ENCODE results near the gene RPTOR.
"Not testable (repeated sequence)": the region's sequence is repeated elsewhere in the genome, so short reads cannot be mapped to it uniquely, and the experiment has no call there.

Gene RPTOR

DNA sequence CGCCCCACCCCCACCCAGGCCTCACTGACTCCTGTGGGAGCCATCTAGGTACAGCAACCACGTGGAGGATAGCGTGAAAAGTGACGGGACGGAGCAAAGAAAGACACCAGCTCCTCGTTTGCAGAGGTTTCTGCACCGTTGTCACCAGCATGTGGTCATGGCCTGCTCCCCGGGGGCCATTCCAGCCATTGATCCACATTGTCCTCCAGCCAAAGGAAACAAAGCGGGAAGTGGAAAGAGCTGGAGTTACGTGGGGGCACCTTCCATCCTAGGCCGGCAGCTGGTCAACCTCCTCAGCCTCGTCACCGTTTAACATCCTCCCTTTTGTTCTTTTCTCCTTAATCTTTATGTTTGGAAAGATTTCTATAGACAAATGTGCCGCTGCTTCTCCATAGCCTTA lies 153.7 kb downstream of the RPTOR start:
- DNase-seq = no peak

DNA sequence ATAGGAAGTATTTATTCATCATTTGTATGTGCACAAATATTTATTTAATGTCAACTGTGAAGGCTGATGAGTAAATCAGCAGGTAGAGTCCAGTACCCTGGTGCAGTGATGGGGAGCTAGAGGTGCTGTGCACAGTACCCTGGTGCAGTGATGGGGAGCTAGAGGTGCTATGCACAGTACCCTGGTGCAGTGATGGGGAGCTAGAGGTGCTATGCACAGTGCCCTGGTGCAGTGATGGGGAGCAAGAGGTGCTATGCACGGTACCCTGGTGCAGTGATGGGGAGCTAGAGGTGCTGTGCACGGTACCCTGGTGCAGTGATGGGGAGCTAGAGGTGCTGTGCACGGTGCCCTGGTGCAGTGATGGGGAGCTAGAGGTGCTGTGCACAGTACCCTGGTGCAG lies 154.6 kb downstream of the RPTOR start:
- DNase-seq = not testable (repeated sequence)

DNA sequence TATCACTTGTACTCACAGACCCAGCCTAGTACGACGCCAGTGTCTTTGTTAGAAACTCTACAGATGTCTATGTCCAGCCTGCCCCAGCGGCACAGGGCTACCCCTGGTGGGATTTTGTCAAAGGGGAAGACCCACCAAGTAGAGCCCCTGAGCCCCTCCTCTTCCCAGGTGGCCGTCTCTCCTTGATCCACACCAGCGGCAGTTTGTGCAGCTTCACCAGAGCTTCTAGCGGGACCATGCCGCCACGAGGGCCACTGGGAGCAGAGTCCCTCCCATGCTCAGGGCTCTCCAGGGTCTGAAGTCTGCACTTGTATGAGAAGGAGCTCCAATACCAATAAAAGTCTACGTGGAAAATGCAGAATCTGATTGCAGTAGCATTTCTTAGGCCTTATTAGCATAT lies 157.1 kb downstream of the RPTOR start:
- DNase-seq = no peak

DNA sequence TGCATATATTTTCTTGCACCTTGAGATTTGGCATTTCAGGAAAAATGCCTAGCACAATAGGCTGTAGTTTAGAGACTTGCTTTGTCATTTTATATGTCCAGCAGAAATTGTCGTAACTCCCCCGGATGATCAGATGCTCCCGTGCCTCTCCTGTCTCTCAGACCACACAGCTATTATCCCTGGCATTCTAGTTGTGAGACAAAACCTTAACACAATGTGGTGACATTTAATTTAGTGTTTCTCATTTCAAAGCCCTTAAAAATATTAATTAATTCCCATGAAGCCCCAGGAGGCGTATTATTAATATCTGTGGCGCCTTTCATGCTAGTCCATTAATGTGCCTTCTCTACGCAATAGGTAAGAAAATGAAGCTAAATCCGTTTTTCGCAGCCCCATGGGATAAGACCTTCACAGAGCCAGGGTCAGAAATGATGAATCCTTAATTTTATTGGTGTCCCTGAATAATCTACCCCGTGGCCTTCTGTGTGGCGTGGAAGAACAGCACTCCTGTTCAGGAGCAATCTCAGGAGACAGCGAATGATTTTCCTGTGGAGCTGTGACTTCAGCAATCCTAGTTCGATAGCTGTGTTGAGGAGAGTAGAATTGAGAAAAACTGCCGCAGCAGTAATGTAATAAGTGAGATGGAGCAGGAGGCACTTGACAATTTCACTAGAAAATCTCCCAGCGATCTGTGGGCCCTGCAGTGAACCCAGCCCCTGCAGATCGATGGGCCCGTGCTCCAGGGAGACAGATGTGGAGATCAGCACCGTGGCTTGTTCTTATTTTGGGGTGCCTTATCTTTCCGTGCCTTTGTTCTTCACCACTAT lies 157.9 kb downstream of the RPTOR start:
- DNase-seq = no peak

DNA sequence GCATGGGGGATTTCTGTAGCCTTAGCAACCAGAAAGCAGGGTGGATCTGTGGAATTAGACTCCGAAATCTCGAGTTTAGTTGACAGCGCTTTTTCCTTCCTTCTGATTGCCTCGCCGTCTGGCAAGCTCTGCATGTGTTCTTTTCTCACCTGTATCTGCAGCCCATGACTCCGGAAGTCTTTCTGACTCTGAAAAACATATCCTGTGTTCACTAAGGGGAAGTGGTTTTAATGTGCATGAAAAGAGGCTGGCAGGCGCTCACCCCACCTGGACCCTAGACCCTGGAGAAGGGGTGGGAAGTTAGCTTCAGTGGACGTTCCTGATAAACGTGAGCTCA lies 158.5 kb downstream of the RPTOR start:
- DNase-seq = no peak

DNA sequence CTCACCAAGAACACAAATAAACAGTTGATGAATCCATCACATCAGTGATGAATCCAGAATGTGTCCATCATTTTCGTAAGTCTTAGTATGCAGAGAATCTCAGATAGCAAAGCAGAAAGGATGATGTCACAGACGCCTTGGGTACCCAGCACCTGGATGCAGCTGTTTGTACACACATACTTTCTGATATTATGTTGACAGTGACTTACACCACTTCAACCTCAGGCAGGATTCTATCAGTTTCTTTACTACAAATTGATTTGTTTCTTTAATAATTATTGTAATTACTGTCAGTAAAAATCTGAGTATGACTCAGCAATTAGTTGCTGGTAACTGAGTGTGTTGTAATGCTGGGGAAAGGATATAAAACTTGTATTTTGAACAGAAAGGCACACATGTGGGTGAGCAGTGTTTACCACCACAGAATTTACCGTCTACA lies 159.8 kb downstream of the RPTOR start:
- DNase-seq = no peak

DNA sequence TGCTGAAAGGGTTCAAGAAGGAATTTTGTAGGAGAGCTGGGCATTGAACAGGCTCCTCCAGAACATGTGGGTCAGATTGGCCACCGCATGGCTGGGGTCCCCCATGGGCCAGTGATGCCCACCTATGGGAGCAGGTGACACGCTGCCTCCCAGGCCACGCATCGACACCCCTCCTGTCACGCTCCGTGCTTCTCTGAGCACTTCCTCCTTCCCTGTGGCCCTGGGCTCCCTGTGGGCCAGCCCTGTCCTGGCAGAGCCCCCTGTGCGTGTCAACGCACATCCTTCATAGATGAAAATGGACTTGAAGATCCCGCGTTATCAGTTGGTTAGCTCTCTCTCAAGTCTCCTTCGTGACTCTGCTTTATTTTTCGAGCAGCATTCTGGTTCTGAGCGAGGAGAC lies 160.3 kb downstream of the RPTOR start:
- DNase-seq = no peak

DNA sequence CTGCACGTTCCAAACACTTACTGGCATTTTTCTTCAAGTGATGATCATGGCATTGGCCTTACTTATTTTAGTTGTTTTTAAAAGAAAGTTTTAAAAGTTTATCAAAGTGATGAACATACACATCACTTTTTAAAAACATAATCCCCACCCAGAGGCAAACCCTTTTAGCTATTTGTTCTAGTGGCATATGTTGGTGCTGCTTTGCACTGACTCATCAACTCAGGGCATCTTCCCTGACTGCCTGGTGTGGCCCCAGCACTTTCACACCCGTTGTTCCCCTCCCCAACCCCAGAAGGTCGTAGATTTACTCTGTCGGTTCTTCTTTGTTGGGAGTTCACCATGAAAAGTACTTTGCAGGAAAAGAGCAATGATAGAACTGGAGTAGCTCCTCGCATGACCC lies 161.3 kb downstream of the RPTOR start:
- no peak for DNase-seq

DNA sequence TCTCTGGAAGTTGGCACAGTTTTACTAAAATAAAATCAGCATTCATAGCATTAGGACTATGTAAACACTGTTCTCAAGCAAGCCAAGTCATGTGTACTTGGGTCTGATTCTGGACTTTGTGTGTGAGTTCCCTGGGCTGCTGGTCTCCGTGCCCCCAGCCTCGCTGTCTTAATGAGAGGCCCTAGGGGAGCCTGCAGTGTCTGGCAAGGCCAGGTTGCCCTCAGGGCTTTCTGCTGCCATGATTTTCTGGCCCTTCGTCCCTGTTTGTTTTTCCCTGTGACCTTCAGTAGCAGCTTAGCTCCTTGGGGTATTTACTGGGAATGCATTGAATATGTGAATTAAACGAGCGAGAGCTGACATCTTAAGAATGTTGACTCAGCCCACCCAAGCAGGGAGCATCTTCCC lies 161.8 kb downstream of the RPTOR start:
- DNase-seq = no peak

DNA sequence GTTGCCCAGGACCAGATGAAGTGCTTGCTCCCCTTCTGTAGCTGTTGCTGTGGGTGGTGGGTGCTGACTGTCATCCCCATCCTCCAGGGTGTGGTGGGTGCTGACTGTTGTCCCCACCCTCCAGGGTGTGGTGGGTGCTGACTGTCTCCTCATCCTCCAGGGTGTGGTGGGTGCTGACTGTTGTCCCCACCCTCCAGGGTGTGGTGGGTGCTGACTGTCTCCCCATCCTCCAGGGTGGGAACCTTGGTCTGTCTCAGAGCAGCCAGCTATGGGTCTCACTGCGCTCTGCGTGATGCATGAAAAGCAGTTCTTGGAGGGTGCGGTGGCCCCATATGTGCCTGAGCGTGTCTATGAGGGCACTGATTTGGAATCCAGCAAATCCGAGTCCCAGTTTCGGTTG lies 163.8 kb downstream of the RPTOR start:
- DNase-seq = no peak

DNA sequence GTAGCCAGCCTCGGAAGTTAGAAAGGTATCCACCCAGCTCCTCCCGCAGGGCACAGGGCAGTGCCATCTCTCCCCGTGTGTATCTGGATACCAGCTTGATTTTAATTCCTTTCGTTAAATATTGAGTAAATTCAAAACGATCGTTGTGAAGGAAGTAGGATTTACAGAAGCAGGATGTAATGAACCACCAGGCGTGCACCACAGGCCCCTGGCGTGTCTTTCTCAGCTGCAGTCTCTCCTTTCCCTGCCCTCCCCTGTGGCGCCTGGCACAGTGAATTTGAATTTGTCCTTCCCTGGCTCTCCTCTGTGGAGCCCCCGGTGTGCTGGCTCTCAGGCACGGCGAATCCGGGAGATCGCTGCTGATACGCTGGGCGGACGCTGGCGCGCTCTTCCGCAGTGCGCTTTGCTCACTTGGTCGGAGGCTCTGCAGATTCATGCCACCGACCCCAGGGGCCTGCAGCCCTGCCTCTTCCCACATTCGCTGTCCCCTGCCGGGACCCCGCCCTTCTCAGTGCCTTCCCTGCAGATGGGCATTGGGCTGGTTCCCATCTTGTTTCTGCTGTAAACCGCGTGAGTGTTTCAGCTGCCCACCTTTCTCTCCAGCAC lies 164.6 kb downstream of the RPTOR start:
- no peak for DNase-seq

DNA sequence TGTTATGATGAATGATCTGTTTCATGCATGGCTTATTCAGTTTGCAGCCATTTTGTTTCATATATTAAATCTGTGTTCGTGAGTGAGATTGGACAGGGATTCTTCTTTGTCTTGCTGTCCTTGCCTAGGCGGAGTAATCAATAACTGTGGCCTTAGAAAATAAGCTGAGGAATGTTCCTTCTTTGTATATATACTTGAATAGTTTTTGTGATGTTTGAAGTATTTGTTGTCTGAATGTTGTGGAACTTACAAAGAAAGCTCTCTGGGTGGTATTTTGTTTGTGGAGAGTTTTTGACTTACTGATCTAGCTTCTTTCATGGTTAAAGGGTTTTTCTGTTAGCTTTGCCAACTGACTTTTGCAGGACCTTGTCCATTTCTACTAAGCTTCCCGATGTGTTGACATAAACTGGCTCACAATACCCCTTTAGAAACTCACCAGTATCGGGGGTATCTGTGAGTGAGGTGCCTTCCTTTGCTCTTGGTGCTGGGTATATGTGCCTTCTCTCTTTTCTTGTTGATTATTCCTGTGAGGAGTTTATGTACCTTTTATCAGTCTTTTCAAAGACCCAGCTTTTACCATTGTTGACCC lies 166.2 kb downstream of the RPTOR start:
- DNase-seq = no peak

DNA sequence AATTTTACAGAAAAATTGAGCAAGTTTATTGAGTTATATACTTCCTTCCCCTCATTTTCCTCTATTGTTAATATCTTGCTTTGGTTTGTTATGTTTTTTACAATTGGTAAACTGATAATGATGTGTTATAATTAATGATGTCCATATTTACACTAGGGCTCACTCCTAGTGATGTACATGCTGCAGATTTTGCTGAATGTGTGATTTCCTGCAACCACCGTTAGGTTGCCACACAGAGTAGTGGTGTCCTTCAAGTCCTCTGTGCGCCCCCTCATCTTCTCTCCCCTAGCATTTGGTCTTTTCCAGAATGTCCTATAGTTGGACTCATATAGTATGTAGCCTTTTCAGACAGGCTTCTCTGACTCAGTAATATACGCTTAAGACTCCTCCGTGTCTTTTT lies 167.5 kb downstream of the RPTOR start:
- no peak for DNase-seq

DNA sequence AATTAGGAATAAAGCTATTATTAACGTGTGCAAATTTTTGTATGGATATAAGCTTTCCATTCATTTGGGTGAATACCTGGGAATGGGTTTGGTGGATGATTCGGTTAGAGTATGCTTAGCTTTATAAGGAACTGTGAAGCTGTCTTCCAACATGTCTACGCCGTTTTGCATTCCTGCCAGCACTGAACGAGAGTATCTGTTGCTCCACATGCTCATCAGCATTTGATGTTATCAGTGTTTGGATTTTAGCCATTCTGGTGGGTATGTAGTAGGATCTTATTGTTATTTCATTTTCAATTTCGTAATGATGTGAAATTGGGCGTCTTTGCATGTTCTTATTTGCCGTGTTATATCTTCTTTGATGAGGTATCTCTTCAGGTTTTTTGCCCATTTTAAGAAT lies 168.0 kb downstream of the RPTOR start:
- DNase-seq = no peak

DNA sequence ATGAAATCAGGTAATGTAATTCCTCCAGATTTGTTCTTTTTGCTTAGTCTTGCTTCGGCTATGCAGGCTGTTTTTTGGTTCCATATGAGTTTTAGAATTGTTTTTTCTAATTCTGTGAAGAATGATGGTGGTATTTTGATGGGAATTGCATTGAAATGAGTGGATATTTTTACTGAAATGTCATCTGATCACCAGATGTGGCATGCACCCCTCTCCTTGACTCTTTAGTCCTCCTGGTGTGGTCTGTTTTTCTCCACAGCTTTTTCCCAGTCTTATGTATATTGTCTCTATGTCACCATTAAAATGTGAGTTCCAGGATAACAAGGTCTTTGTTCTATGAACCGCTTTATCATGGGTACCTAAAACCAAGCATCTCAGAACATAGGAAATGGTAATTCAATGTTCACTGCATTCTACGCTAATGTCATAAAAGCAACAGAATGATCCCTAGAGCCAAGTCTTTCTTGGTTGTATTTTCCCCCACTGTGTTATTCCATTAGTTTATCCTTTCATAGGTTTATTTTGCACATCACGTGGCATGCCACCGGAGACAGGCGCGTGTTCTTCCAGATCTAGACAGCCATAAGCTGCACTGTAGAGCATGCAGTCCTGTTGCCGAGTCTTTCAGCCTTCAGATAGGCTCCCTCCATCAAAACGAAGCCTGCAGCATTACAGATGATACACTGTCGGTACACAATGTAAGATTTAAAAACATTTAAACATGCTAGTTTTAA lies 172.5 kb downstream of the RPTOR start:
- no peak for DNase-seq

DNA sequence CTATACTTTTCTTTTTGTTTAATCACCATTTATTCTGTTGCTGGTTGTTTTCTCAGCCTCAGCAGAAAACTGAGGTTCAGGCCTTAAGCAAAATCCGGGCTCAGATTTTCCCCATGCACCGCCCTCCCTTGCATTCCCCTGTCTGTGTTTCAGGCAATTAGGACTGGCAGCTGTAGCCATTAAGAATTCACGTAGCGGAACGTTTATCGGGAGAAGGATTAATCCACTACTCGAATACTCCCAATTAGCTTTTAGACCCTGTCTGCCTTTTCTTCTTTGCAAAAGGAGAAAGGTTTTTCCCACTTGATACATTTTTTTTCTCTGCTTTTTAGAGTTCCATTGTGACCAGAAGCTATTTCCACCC lies 173.1 kb downstream of the RPTOR start:
- DNase-seq = no peak

DNA sequence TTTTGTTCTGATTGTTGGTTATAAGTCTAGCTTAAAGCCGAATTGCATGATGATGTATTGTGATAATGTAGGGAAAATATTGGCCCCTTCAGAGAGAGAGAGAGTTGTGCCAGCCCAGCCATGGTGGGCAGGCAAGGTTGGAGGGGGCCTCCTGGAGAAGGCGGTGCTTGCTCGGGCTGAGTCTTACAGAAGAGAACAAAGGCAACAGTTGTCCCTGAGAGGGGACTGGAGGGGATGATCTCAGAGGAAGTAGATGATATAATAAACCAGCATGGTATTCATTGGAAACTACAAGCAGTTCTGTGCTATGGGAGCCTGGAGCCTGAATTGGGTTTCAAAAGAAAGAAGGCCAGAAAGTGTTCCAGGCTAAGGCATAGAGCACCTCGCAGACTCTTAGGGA lies 173.8 kb downstream of the RPTOR start:
- no peak for DNase-seq

DNA sequence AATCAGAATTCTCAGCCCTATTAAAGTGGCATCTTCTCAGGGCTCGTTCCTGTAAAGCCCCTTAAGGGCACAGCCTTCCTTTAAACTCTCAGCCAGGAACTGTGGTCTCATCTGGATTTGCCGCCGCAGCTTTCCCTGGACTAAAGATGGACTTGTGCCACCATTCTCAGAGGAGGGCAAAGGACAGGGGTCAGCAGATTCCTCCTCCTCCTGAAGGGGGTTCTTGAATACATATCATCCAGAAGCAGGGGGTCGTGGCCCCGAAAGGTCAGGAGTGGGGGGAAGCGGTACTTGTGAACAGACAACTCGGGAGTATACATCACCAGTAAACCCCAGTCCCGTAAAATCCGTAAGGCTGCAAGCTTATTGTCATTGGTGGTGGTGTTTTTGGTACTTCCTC lies 174.8 kb downstream of the RPTOR start:
- no peak for DNase-seq

DNA sequence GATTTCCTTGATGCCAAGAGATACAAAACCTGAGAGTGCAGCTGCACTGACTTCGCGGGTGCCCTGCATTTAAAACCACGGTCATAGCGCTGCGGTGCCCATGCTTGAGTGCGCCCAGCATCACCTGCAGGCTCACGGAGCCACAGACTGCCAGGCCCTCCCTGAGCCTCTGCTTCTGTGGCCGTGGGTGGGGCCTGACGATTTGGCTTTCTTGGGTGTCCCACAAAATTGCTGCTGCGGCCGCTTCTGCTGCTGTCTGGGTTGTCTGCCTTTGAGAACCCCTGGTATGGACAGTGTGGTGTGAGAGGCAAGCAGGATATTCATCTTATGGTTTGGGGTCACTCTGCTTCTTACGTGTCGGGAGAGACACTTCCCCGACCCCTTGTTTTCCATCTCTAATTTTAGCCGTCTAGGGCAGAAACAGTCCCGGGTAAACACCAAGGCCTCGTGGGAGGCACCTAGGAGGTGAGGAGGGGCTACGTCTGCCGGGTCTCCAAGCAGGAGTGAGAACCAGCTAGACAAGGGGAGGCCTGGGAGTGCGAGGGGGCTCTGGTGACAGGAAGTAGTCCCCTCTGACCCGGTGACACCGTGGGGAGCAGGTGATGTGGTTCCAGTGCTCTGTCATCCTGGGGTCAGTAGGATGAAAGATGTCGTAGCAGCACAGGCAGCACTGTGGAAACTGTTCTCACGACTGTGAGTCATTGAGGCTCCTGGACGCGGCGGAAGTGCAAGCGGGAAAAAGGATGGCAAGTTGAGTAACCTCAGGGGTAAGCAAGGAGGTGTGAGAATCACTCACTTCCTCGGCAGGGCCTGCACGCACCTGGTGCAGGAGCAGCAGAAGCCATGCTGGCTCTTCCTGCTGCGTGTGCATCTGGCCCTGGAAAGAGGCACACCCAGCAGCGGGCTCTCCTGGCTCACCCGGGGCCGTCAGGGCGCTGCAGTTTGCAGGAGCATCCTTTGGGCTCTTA lies 176.3 kb downstream of the RPTOR start:
- no peak for DNase-seq

DNA sequence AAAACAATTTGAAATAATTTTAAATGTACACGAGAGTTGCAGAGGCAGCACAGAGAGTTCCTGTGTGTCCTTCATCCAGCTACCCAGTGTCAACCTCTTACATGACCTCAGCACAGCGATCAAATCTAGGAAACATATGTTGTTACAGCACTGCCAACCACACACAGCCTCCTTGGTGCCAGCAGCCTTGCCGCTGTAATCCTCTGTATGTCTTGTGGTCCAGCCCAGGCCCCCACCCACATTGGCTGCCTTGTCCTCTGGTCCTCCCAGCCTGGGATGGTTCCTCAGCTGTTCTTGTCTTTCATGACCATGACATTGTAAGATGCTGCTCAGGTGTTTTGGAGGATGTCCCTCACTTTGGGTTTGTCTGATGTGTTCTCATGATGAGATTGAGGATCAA lies 178.0 kb downstream of the RPTOR start:
- no peak for DNase-seq

DNA sequence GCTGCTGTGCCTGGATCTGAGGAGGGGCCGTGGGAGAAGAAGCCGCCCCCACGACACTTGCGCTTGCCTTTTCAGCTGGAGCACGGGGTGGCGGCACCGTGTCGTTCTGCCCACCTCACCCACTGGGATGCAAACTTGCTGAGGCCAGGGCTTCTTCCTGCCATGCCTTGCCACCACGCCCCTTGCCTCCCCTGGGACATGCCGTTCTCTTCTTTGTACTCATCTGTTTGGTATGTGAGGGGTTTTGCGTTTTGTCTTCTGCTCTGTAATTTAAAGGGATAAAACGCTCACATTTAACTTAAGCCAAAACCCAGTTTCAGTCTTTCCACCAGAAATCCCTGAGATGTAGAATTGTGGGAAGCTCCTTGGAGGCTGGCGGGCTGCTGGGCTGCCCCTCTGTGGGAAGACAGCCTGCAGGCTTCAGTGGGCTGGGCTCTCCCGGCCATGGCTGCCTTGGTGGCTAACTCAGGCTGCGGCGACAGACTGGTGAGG lies 180.2 kb downstream of the RPTOR start:
- DNase-seq = no peak

DNA sequence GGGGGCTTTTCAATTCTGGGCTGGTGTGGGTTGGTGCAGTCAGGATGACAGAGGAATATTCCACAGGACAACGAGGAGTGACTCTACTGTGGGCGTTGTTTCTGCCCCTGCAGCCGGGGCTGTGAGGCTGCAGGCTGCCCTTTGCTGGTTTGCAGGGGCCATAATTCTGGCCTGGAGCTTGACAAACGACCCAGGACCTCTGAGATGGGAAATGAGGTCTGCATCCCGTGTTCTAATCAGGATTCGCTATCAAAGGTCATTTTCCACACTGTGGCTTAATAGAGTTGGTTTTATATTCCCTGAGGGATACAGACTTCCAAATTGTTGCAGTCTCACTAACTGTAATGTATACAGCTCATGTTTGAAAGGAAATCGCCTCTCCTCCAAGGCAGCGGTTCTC lies 180.9 kb downstream of the RPTOR start:
- no peak for DNase-seq

All from hippocampal formation (tissue), 2 donors.